Right lobe of liver (tissue), 4 donors: Measurements from ENCODE around the gene PARM1.

Experiments used
- CTCF ChIP-seq, 4 donors: fragments of 200-600 bp in 3 of 4; fragments of 450-650 bp in 1 of 4; IDR thresholded peaks; one replicate each; pipeline versions ENCODE4 v1.5.1 to v1.8.0; 2016 to 2022; ENCODE audit warnings: antibody characterized with exemption in 4 of 4, mild to moderate bottlenecking in 2 of 4
- POLR2A ChIP-seq: fragments of 450-650 bp; IDR thresholded peaks from one replicate; pipeline ENCODE4 v1.6.1; 2017; ENCODE audit warnings: antibody characterized with exemption, mild to moderate bottlenecking
- donor health status: DM: no; HTN: no; CAD: no.
- donor health status: DM: no; HTN: no; CAD: no.
- donor health status: DM: no; HTN: yes; CAD: no.

GRCh38 chr4:74893171-74893570 lies 39.7 kb upstream of the PARM1 start:
- TF ChIP-seq POLR2A (no peak), CTCF (IDR thresholded peaks at IDR 0.05) (no peak)
